ENCODE measurements around the gene PMVK. TPM values are rescaled to one million over a fixed set of nuclear protein-coding genes. Genes with fewer than 3 reads are reported as not detected.
A peak's percentile ranks its signal among the peaks of the same experiment; 100 is the strongest.

PMVK gene
- polyA plus RNA-seq, 3 donors: 17.2 to 43.2 (median 41.9) TPM

DNA sequence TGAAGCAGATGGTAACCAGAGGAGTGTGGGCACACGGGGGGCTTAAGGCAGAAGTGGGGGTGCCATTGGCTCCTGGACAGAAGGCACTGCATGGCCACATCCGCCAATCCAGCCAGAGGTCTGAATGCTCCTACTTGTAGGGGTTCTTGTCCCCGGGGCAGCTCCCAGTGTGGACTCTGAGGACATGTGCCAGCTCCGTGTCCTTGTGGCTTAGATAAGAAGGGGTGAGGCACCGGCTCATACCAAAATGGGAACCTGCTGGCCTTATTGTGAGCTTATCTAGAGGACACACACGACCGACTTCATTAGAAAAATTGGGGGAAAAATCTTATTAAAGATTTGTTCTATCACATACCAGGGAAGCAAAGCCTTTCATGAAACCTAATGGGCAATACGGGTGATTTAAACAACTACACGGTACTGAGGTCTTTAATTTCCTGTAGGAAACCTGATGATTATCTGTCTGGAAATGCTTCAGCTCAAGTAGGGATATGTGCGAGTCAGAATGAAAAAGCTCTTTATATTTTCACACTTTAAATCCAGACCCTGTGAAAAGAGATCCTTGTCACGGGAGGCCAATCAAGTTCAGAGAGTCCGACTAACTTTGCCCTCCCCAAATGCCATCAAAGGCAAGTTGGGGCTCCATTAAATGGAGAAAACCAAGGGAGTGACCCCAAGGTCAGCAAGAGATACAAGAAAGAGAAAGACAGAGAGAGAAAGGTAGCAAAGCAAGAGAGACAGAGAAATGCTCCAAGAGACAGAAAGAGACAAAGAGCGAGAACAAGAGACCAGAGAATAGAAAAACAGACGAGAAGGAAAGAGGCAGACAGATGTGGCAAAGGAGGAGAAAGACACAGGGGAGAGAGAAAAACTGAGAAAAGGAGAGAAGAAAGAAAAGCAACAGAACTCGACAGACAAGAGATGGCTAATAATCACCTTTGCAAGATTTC, 52.3 kb downstream of the PMVK start:
- H3K9me3 Mint-ChIP-seq: no peaks in the 10 kb centered on the region
- H3K4me3 Mint-ChIP-seq: peak overlapping the region in 1 of 2 donors; percentile 54
- Histone ChIP-seq H3K27me3 (ENCODE audit: control insufficient read depth in 2 of 2, insufficient read depth in 2 of 2, low read length in 2 of 2) (peaks cover 0 to 2% of the 10 kb centered on the region in 2 donors), H2AFZ (ENCODE audit: insufficient read depth, low read depth, low read length, poor library complexity, severe bottlenecking) (no peak overlapping the region), H3K9ac (ENCODE audit: insufficient read depth, low read length, poor library complexity, severe bottlenecking) (no peak overlapping the region), H3K4me1 (ENCODE audit: control insufficient read depth in 1 of 2, insufficient read depth in 2 of 2, low read length in 2 of 2) (no peaks in the 10 kb centered on the region), H3K27ac (ENCODE audit: low read depth in 1 of 2, low read length in 2 of 2) (no peak overlapping the region), H3K79me2 (ENCODE audit: insufficient read depth, low read length) (no peaks in the 10 kb centered on the region), H3K36me3 (replicated peaks in 1 of 2; ENCODE audit: control insufficient read depth in 1 of 2, insufficient read depth in 2 of 2, low read length in 2 of 2) (no peaks in the 10 kb centered on the region), H3K9me3 (replicated peaks in 1 of 2; ENCODE audit: control insufficient read depth in 1 of 2, insufficient read depth in 1 of 2, low read length in 2 of 2) (no peaks in the 10 kb centered on the region), H3K4me3 (replicated peaks in 1 of 3; ENCODE audit: low read depth in 2 of 3, low read length in 3 of 3) (no peak overlapping the region), H3K4me2 (replicated peaks; ENCODE audit: extremely low read depth, low read length, poor library complexity, severe bottlenecking) (no peak overlapping the region), H4K20me1 (ENCODE audit: insufficient read depth, low read length) (no peaks in the 10 kb centered on the region)
- TF ChIP-seq, protein P1, sequence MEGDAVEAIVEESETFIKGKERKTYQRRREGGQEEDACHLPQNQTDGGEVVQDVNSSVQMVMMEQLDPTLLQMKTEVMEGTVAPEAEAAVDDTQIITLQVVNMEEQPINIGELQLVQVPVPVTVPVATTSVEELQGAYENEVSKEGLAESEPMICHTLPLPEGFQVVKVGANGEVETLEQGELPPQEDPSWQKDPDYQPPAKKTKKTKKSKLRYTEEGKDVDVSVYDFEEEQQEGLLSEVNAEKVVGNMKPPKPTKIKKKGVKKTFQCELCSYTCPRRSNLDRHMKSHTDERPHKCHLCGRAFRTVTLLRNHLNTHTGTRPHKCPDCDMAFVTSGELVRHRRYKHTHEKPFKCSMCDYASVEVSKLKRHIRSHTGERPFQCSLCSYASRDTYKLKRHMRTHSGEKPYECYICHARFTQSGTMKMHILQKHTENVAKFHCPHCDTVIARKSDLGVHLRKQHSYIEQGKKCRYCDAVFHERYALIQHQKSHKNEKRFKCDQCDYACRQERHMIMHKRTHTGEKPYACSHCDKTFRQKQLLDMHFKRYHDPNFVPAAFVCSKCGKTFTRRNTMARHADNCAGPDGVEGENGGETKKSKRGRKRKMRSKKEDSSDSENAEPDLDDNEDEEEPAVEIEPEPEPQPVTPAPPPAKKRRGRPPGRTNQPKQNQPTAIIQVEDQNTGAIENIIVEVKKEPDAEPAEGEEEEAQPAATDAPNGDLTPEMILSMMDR (IDR thresholded peaks at IDR 0.05): no peak
- H3K4me1 Mint-ChIP-seq: no peaks in the 10 kb centered on the region
- H3K36me3 Mint-ChIP-seq: no peaks in the 10 kb centered on the region
- intact Hi-C loops (cut with micrococcal nuclease): loop anchor here in 1 of 2 donors (10.0 kb wide), 2 partner anchors 119 to 399 kb away; no protein-coding TSS in a partner anchor
- H3K27ac Mint-ChIP-seq: no peak overlapping the region
- peaks cover 2 to 10% (median 3%) of the 10 kb centered on the region in 3 donors for H3K27me3 Mint-ChIP-seq (ENCODE audit: low read depth in 3 of 3)
- no peak for DNase-seq
- 42% methylated on average over 5 of the region's 15 CpGs for WGBS (ENCODE audit: insufficient coverage)

DNA sequence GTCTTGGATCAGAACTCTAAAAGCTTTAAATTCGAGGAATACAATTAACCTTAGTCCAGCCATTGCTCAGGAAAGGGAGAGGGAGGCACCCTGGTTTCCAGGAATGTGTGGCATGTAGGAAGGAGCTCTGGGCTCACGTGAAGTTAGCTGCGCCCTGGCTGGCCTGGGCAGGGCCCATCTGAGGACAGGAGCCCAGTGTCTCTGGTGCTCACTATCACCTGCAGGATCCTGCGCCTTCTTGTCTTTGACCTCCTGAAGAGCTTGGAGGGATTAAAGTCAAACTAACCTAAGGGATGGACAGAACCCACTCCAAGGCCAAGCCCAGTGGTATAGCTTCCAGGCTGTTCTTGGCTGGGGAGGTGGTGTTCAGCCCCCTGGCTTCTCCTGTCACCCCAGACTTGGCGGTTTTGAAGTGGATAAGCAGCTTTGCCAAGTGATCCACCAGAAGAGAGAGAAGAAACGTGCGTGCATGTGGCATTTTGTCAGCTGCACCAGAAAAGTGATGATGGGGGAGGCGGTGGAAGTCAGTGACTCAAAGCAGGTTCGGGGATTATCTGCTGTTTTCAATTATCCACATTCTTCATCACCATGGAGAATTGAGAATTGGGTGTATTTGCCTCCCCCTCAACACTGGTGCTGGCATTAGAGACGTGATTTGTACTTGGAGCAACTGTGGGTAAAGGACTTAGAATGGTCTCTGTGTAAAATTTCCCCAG, 54.5 kb downstream of the PMVK start:
- H3K4me3 Mint-ChIP-seq: no peak overlapping the region
- Histone ChIP-seq H4K20me1 (ENCODE audit: insufficient read depth, low read length) (no peaks in the 10 kb centered on the region), H3K27me3 (ENCODE audit: control insufficient read depth in 2 of 2, insufficient read depth in 2 of 2, low read length in 2 of 2) (peaks cover 0 to 2% of the 10 kb centered on the region in 2 donors), H3K4me2 (replicated peaks; ENCODE audit: extremely low read depth, low read length, poor library complexity, severe bottlenecking) (no peak overlapping the region), H3K4me3 (replicated peaks in 1 of 3; ENCODE audit: low read depth in 2 of 3, low read length in 3 of 3) (no peak overlapping the region), H2AFZ (ENCODE audit: insufficient read depth, low read depth, low read length, poor library complexity, severe bottlenecking) (no peak overlapping the region), H3K9ac (ENCODE audit: insufficient read depth, low read length, poor library complexity, severe bottlenecking) (no peak overlapping the region), H3K79me2 (ENCODE audit: insufficient read depth, low read length) (no peaks in the 10 kb centered on the region), H3K36me3 (replicated peaks in 1 of 2; ENCODE audit: control insufficient read depth in 1 of 2, insufficient read depth in 2 of 2, low read length in 2 of 2) (no peaks in the 10 kb centered on the region), H3K27ac (ENCODE audit: low read depth in 1 of 2, low read length in 2 of 2) (no peak overlapping the region), H3K9me3 (replicated peaks in 1 of 2; ENCODE audit: control insufficient read depth in 1 of 2, insufficient read depth in 1 of 2, low read length in 2 of 2) (no peaks in the 10 kb centered on the region), H3K4me1 (ENCODE audit: control insufficient read depth in 1 of 2, insufficient read depth in 2 of 2, low read length in 2 of 2) (no peaks in the 10 kb centered on the region)
- no peak overlapping the region for H3K27ac Mint-ChIP-seq
- H3K36me3 Mint-ChIP-seq: no peaks in the 10 kb centered on the region
- intact Hi-C loops (cut with micrococcal nuclease): loop anchor here in 1 of 2 donors (10.0 kb wide), 2 partner anchors 117 to 397 kb away; no protein-coding TSS in a partner anchor
- WGBS (ENCODE audit: insufficient coverage): 93% methylated on average over 4 of the region's 10 CpGs
- no peak for DNase-seq
- H3K9me3 Mint-ChIP-seq: no peaks in the 10 kb centered on the region
- TF ChIP-seq, protein P1 (IDR thresholded peaks at IDR 0.05): no peak
- H3K27me3 Mint-ChIP-seq (ENCODE audit: low read depth in 3 of 3): peaks cover 2 to 10% (median 5%) of the 10 kb centered on the region in 3 donors
- no peaks in the 10 kb centered on the region for H3K4me1 Mint-ChIP-seq
